GM21723 (cell line): ENCODE results near the gene RASA1.
"Not testable (repeated sequence)": the region's sequence is repeated elsewhere in the genome, so short reads cannot be mapped to it uniquely, and the experiment has no call there.

ENCODE experiments used
- ATAC-seq: cut with Tn5 transposase; IDR thresholded peaks from one replicate; pipeline ENCODE4 v1.9.1; 2021; ENCODE audit warnings: mild to moderate bottlenecking, moderate library complexity; ENCODE audit not compliant: unreplicated experiment

The RASA1 gene

GRCh38 chr5:87267574-87268125 lies at the start of gene RASA1:
Gene RASA1, plus strand, starts transcription at chr5:87267883. Its CDS starts 569 bp downstream, at chr5:87268452.
- peak; percentile 53 for ATAC-seq

GRCh38 chr5:87229780-87230179 lies 37.9 kb upstream of the RASA1 start:
- no peak for ATAC-seq

- ATAC-seq = peak; percentile 97
Observed at GRCh38 chr5:87231037-87231808, 36.5 kb upstream of the RASA1 start.

- ATAC-seq = no peak
Observed at GRCh38 chr5:87233143-87233542, 34.5 kb upstream of the RASA1 start.

GRCh38 chr5:87241555-87241954 lies 26.1 kb upstream of the RASA1 start:
- ATAC-seq = no peak

- no peak for ATAC-seq
Observed at GRCh38 chr5:87242242-87242641, 25.4 kb upstream of the RASA1 start.

- ATAC-seq = no peak
Observed at GRCh38 chr5:87243161-87243844, 24.4 kb upstream of the RASA1 start.

GRCh38 chr5:87245451-87245850 lies 22.2 kb upstream of the RASA1 start:
- no peak for ATAC-seq

- no peak for ATAC-seq
Observed at GRCh38 chr5:87246061-87246460, 21.6 kb upstream of the RASA1 start.

- ATAC-seq = no peak
Observed at GRCh38 chr5:87252283-87252605, 15.4 kb upstream of the RASA1 start.

GRCh38 chr5:87254035-87254434 lies 13.6 kb upstream of the RASA1 start:
- no peak for ATAC-seq

- ATAC-seq = no peak
Observed at GRCh38 chr5:87258507-87258906, 9.2 kb upstream of the RASA1 start.

- ATAC-seq = no peak
Observed at GRCh38 chr5:87260604-87261192, 7.0 kb upstream of the RASA1 start.

GRCh38 chr5:87263498-87263897 lies 4.2 kb upstream of the RASA1 start:
- no peak for ATAC-seq

- peak; percentile 28 for ATAC-seq
Observed at GRCh38 chr5:87266914-87267573, 639 bp upstream of the RASA1 start.

- peak; percentile 60 for ATAC-seq
Observed at GRCh38 chr5:87268126-87268969, 665 bp downstream of the RASA1 start.

- no peak for ATAC-seq
Observed at GRCh38 chr5:87268970-87269377, 1.3 kb downstream of the RASA1 start.

GRCh38 chr5:87270888-87271287 lies 3.2 kb downstream of the RASA1 start:
- ATAC-seq = not testable (repeated sequence)

- no peak for ATAC-seq
Observed at GRCh38 chr5:87276655-87277054, 9.0 kb downstream of the RASA1 start.

GRCh38 chr5:87277279-87277835 lies 9.7 kb downstream of the RASA1 start:
- ATAC-seq = no peak
